Gastroesophageal sphincter (tissue), 4 donors: ENCODE data around the gene MET. TPM values are rescaled to one million over a fixed set of nuclear protein-coding genes. Genes with fewer than 3 reads are reported as not detected.

Experiments used
- ATAC-seq: fragments of 150-250 bp; one replicate; pipeline ENCODE4 v1.9.1; 2016; ENCODE audit warnings: mild to moderate bottlenecking, moderate library complexity
- H3K27ac ChIP-seq, 4 donors: fragments of 200-600 bp; sonication (generic) in 3 of 4; 1 replicate in 3 of 4; 2 replicates in 1 of 4; pipeline ENCODE4 v1.5.1; 2016 to 2019
- H3K27me3 ChIP-seq: fragments of 200-600 bp; sonication (generic); one replicate; pipeline ENCODE4 v1.5.1; 2019
- H3K36me3 ChIP-seq, 2 donors: fragments of 200-600 bp; sonication (generic); one replicate each; pipeline ENCODE4 v1.5.1; 2019; ENCODE audit warnings: control low read depth in 1 of 2
- H3K4me1 ChIP-seq, 3 donors: fragments of 200-600 bp; sonication (generic); 1 replicate in 2 of 3; 2 replicates in 1 of 3; pipeline ENCODE4 v1.5.1; 2016 to 2019; ENCODE audit warnings: control low read depth in 2 of 3
- H3K4me3 ChIP-seq, 2 donors: fragments of 200-600 bp; sonication (generic); one replicate each; pipeline ENCODE4 v1.5.1; 2019; ENCODE audit warnings: mild to moderate bottlenecking in 1 of 2, moderate library complexity in 1 of 2
- H3K9me3 ChIP-seq, 3 donors: fragments of 200-600 bp; sonication (generic); one replicate each; pipeline ENCODE4 v1.5.1; 2017 to 2019; ENCODE audit warnings: control low read depth in 2 of 3
- EP300 ChIP-seq: sonication (generic); formaldehyde crosslinking; IDR thresholded peaks from one replicate; pipeline ENCODE4 v1.6.1; 2017; ENCODE audit warnings: antibody characterized with exemption, mild to moderate bottlenecking
- POLR2A ChIP-seq, 2 donors: fragments of 450-650 bp; IDR thresholded peaks; one replicate each; pipeline ENCODE4 v1.6.1; 2017; ENCODE audit warnings: antibody characterized with exemption in 2 of 2, mild to moderate bottlenecking in 2 of 2, moderate library complexity in 1 of 2
- POLR2AphosphoS5 ChIP-seq: sonication (generic); formaldehyde crosslinking; IDR thresholded peaks from one replicate; pipeline ENCODE4 v1.6.1; 2017; ENCODE audit warnings: antibody characterized with exemption
- WGBS, 2 donors: methylation state at CpG; one replicate each; pipeline ENCODE4 v1.1.5; 2018; ENCODE audit warnings: low coverage in 1 of 2; 5-methylcytosine and 5-hydroxymethylcytosine counted together
- total RNA-seq, 4 donors: library from RNA; depleted of rRNA; stranded (reverse); fragments of >200 nt; gene quantifications; one replicate each; pipeline ENCODE4 v1.1.0, GENCODE V29; 2016
- TF ChIP-seq, protein P1 (sequence below), 4 experiments: fragments of 200-600 bp in 2 of 4; fragments of 450-650 bp in 2 of 4; sonication (generic) in 1 of 4; IDR thresholded peaks; one replicate each; pipeline ENCODE4 v1.5.1; 2017 to 2019; ENCODE audit warnings: antibody characterized with exemption in 4 of 4, mild to moderate bottlenecking in 2 of 4, moderate library complexity in 2 of 4

The MET gene
- total RNA-seq, 4 donors from 2014 or later, result 5.8 to 27.2 (median 21.3) TPM

DNA sequence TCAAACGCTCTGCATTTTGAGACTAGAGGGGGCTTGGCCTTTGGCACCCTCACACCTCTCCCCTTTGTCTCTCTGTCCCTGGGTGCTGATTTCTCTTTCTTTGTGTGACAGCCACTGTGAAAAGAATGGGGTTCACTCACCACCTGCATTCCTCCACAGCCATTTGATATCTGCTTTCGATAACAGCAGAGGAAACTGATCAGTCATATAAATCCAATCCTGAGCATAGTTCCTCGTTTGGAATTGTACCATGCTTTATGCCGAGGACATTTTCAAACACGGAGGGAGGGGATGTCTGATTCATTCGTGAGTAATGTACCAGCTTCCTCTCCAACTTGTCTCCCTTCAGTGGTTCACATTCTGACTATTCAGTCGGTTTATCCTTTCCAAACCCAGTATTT lies 15.8 kb downstream of the MET start:
- Histone ChIP-seq H3K4me3 (no peak overlapping the region), H3K27me3 (no peaks in the 10 kb centered on the region), H3K27ac (no peak overlapping the region), H3K36me3 (no peaks in the 10 kb centered on the region), H3K4me1 (no peaks in the 10 kb centered on the region), H3K9me3 (no peaks in the 10 kb centered on the region)
- TF ChIP-seq POLR2AphosphoS5 (no peak), POLR2A (IDR thresholded peaks at IDR 0.05) (no peak), EP300 (no peak)
- TF ChIP-seq, protein P1, sequence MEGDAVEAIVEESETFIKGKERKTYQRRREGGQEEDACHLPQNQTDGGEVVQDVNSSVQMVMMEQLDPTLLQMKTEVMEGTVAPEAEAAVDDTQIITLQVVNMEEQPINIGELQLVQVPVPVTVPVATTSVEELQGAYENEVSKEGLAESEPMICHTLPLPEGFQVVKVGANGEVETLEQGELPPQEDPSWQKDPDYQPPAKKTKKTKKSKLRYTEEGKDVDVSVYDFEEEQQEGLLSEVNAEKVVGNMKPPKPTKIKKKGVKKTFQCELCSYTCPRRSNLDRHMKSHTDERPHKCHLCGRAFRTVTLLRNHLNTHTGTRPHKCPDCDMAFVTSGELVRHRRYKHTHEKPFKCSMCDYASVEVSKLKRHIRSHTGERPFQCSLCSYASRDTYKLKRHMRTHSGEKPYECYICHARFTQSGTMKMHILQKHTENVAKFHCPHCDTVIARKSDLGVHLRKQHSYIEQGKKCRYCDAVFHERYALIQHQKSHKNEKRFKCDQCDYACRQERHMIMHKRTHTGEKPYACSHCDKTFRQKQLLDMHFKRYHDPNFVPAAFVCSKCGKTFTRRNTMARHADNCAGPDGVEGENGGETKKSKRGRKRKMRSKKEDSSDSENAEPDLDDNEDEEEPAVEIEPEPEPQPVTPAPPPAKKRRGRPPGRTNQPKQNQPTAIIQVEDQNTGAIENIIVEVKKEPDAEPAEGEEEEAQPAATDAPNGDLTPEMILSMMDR (IDR thresholded peaks at IDR 0.05), result no peak
- 21 to 24% methylated on average over 6 to 7 of the region's 7 CpGs for WGBS, 2 donors
- ATAC-seq, result no peak

DNA sequence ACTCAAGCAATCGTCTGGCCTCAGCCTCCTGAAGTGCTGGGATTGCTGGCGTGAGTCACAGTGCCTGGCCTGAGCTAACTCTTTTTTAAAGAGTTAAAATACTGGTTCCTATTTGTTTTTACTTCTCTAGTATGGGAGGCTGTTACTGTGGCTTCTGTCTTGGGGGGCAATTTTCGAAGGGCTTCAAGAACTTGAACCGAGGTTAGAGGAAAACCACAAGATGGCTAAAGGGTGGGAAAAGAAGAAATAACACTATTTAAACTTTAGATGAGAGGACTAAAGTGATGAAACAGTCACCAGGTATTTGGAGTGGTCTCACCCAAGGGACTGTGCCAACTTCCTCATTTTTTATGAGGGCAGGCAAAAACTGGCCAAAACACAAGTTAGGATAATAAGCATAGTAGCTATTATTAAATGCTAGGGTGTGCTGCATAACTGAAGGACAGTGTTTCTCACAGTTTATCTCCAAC lies 17.8 kb downstream of the MET start:
- ATAC-seq, result no peak
- Histone ChIP-seq H3K4me1 (no peaks in the 10 kb centered on the region), H3K27me3 (no peaks in the 10 kb centered on the region), H3K9me3 (no peaks in the 10 kb centered on the region), H3K36me3 (no peaks in the 10 kb centered on the region), H3K27ac (no peak overlapping the region), H3K4me3 (no peak overlapping the region)
- TF ChIP-seq, protein P1 (IDR thresholded peaks at IDR 0.05), result no peak
- TF ChIP-seq POLR2AphosphoS5 (no peak), POLR2A (IDR thresholded peaks at IDR 0.05) (no peak), EP300 (no peak)
- 88% methylated on average over 3 of the region's 4 CpGs; no CpG with 5 or more reads in 1 of the 2 donors for WGBS, 2 donors

DNA sequence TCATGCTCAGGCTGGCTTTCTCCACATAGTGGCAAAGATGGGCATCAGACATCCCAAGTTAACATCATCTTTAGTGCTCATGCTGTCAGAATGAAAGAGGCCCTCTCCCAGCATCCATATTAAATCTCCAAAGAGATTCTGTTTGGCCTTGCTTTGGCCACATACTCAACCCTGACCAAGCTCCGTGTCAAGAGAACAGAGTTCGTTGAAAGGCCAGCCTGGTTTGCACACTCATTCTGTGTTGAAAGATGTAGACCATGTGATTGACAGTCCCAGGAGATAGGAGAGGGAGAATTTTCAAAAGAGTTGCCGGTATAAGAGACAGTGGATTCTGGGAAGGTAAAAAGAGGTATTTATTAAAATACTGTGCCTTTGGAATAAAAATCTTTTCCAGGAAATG lies 19.7 kb downstream of the MET start:
- H3K4me3 ChIP-seq, result no peak overlapping the region
- no peak for ATAC-seq
- H3K36me3 ChIP-seq, result no peaks in the 10 kb centered on the region
- WGBS, 2 donors, result 74 to 89% methylated on average over 3 of the region's 3 CpGs
- H3K4me1 ChIP-seq, result no peaks in the 10 kb centered on the region
- H3K27me3 ChIP-seq, result no peaks in the 10 kb centered on the region
- TF ChIP-seq POLR2A (IDR thresholded peaks at IDR 0.05) (no peak), EP300 (no peak), POLR2AphosphoS5 (no peak)
- TF ChIP-seq, protein P1 (IDR thresholded peaks at IDR 0.05), result no peak
- no peak overlapping the region for H3K27ac ChIP-seq
- no peaks in the 10 kb centered on the region for H3K9me3 ChIP-seq

DNA sequence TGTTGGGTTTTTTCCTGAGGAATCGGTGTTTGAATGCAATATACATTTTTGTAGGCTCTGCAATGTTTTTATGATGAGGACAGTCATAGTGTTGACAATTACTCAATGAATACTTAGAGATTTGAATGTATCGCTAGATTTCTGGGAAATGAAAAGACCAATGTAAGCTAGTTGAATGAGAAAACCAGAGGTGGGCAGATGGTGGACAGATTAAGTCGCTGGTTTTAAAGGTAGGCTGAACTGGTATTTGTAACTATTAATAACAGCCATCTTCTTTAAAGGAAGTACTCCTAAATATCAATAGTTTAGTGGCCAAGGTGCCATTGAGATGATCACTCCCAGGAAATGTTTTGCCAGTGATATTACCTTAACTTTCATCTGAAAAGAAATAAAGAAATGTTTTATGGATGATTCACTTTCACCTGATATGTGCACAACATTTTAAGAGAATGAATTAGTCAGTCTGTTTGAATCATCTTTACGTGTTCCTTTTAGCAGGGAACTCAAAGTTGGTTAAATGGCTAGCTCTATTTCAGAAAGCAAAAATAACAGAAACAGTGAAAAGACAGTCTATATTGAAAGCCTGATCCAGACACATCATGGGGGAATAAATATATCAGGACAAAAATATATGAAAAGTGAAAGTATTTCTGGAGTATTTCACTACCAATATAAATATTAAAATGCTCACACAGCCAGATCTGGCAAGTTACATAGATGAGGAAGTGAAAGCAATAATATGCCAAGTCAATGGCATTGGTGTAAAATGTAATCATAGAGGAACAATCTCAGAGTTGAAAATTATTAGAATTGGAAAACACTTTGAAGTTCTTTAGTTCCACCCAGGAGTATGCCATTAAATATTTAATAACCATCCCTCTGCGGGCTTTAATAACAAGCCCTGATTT lies 20.7 kb downstream of the MET start:
- 79 to 80% methylated on average over 5 of the region's 5 CpGs for WGBS, 2 donors
- Histone ChIP-seq H3K27me3 (no peaks in the 10 kb centered on the region), H3K27ac (no peak overlapping the region), H3K4me3 (no peak overlapping the region), H3K9me3 (no peaks in the 10 kb centered on the region), H3K36me3 (no peaks in the 10 kb centered on the region), H3K4me1 (no peaks in the 10 kb centered on the region)
- ATAC-seq, result no peak
- TF ChIP-seq POLR2A (IDR thresholded peaks at IDR 0.05), result no peak

DNA sequence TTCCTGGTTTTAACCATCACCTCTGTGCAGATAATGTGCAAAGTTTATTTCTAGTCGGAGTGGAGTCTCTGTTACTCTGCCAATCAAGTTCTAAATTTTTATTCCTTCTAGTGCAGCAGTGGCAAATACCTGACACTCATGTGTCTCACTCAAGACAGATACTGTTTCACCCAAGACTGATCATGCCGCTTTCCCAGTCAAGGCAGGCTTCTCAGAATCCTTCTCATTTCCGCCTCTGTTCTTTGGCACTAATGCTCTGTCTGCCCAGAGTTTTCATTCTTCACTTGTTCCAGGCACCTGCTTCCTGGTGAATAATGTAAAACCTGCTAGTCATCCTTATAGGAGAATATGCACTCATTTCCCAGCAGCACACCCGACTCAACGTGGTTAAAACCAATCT lies 24.7 kb downstream of the MET start:
- TF ChIP-seq, protein P1 (IDR thresholded peaks at IDR 0.05), result no peak
- TF ChIP-seq POLR2AphosphoS5 (no peak), EP300 (no peak), POLR2A (IDR thresholded peaks at IDR 0.05) (no peak)
- H3K9me3 ChIP-seq, result no peaks in the 10 kb centered on the region
- 73 to 83% methylated on average over 5 of the region's 5 CpGs for WGBS, 2 donors

More for the DNA sequence above, 24.7 kb downstream of the MET start:
- Histone ChIP-seq H3K27ac (no peak overlapping the region), H3K27me3 (no peaks in the 10 kb centered on the region), H3K4me1 (no peaks in the 10 kb centered on the region), H3K36me3 (no peaks in the 10 kb centered on the region), H3K4me3 (no peak overlapping the region)
- ATAC-seq, result no peak
